ENCODE measurements around the gene EIPR1.

DNA sequence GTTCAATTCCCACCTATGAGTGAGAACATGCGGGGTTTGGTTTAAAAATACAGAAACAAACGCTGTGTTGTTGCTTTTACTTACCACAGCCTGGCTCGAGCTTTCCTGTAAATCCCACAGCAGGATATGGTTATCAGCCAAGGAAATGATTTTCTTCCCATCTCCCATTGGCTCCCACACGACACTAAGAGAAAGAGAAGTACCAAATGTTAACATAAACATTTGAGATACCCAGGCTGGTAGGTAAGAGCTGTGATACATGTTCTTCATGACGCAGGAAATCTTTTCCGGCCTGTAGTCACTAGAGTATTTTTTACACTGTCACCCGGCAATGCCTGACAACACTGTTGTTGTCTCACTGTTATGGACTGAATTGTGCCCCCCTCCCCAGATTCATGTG lies 163.6 kb downstream of the EIPR1 start:
- TF ChIP-seq, protein P1, sequence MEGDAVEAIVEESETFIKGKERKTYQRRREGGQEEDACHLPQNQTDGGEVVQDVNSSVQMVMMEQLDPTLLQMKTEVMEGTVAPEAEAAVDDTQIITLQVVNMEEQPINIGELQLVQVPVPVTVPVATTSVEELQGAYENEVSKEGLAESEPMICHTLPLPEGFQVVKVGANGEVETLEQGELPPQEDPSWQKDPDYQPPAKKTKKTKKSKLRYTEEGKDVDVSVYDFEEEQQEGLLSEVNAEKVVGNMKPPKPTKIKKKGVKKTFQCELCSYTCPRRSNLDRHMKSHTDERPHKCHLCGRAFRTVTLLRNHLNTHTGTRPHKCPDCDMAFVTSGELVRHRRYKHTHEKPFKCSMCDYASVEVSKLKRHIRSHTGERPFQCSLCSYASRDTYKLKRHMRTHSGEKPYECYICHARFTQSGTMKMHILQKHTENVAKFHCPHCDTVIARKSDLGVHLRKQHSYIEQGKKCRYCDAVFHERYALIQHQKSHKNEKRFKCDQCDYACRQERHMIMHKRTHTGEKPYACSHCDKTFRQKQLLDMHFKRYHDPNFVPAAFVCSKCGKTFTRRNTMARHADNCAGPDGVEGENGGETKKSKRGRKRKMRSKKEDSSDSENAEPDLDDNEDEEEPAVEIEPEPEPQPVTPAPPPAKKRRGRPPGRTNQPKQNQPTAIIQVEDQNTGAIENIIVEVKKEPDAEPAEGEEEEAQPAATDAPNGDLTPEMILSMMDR (CRISPR knock-in tag; IDR thresholded peaks at IDR 0.05): no peak
- no peak for TF ChIP-seq ZBTB25 (CRISPR knock-in tag; IDR thresholded peaks at IDR 0.05)
- no peak for TF ChIP-seq POLR2AphosphoS5 (IDR thresholded peaks at IDR 0.05; ENCODE audit: low read depth, low read length)
- TF ChIP-seq POLR2A (IDR thresholded peaks at IDR 0.05; ENCODE audit: insufficient read depth in 1 of 2, low read depth in 2 of 2, low read length in 2 of 2): no peak
- TF ChIP-seq KLF16 (CRISPR knock-in tag; IDR thresholded peaks at IDR 0.05): no peak
- TF ChIP-seq CHD2 (IDR thresholded peaks at IDR 0.05; ENCODE audit: low read depth, low read length): no peak
- TF ChIP-seq KDM5A (IDR thresholded peaks at IDR 0.05; ENCODE audit: borderline replicate concordance, low read length): no peak
- no peak for TF ChIP-seq RXRA (CRISPR knock-in tag; IDR thresholded peaks at IDR 0.05)
- TF ChIP-seq ETS1 (CRISPR knock-in tag; IDR thresholded peaks at IDR 0.05): no peak
- no peak for TF ChIP-seq ZNF713 (CRISPR knock-in tag; IDR thresholded peaks at IDR 0.05)
- no peak for TF ChIP-seq HDAC1 (CRISPR knock-in tag; IDR thresholded peaks at IDR 0.05)

All from HepG2 (cell line).